Uterus (tissue), 2 donors: ENCODE results near the gene ATAD1.
A peak's percentile ranks its signal among the peaks of the same experiment; 100 is the strongest.

Experiments
- CTCF ChIP-seq, 4 experiments: fragments of 200-600 bp in 2 of 4; fragments of 450-650 bp in 2 of 4; sonication (generic) in 2 of 4; IDR thresholded peaks; one replicate each; pipeline ENCODE4 v1.5.1; 2016 to 2019; ENCODE audit warnings: antibody characterized with exemption in 4 of 4, mild to moderate bottlenecking in 2 of 4, moderate library complexity in 1 of 4
- POLR2A ChIP-seq, 2 donors: fragments of 450-650 bp; IDR thresholded peaks; one replicate each; pipeline ENCODE4 v1.6.1; 2016; ENCODE audit warnings: antibody characterized with exemption in 2 of 2, mild to moderate bottlenecking in 1 of 2, moderate library complexity in 1 of 2

- peak; percentile 63 to 79 (median 74) for TF ChIP-seq CTCF (IDR thresholded peaks at IDR 0.05)
- TF ChIP-seq POLR2A (IDR thresholded peaks at IDR 0.05): no peak
Observed at GRCh38 chr10:87850742-87851205, 32.7 kb upstream of the ATAD1 start.
